Measurements from ENCODE around the gene ASB18.

ASB18 gene

DNA sequence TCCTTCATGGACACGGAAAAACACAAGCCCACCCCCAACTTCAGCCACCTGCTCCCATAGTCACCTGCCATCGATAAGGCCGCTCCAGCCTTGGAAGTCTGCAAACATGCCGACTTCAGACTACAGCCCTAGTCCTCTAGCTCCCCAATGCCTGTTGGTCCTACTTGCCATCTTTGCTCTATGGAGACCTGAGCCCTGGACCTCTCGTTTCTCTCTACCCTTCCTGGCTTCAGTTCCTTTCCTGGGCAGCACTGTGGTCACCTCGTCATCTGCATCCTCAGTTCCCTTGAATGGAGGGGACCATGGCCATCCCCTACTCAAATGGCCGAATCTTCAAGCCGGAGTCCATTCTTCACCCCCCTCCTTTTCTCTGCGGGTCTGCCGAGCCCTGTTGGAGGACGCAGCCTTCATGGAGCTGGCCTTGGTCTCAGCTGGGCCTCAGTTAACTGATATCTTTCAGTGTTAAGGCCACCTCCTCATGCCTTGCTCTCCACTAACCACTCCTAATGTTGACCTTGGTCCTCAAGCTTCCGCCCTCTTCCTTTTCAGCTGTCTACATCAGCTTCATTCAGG is 48.4 kb downstream of the ASB18 start:
- TF ChIP-seq, protein P1, sequence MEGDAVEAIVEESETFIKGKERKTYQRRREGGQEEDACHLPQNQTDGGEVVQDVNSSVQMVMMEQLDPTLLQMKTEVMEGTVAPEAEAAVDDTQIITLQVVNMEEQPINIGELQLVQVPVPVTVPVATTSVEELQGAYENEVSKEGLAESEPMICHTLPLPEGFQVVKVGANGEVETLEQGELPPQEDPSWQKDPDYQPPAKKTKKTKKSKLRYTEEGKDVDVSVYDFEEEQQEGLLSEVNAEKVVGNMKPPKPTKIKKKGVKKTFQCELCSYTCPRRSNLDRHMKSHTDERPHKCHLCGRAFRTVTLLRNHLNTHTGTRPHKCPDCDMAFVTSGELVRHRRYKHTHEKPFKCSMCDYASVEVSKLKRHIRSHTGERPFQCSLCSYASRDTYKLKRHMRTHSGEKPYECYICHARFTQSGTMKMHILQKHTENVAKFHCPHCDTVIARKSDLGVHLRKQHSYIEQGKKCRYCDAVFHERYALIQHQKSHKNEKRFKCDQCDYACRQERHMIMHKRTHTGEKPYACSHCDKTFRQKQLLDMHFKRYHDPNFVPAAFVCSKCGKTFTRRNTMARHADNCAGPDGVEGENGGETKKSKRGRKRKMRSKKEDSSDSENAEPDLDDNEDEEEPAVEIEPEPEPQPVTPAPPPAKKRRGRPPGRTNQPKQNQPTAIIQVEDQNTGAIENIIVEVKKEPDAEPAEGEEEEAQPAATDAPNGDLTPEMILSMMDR (IDR thresholded peaks at IDR 0.05): no peak
- no peak for TF ChIP-seq ZFX (IDR thresholded peaks at IDR 0.05; ENCODE audit: borderline replicate concordance)
- H3K27ac ChIP-seq: no peak overlapping the region

DNA sequence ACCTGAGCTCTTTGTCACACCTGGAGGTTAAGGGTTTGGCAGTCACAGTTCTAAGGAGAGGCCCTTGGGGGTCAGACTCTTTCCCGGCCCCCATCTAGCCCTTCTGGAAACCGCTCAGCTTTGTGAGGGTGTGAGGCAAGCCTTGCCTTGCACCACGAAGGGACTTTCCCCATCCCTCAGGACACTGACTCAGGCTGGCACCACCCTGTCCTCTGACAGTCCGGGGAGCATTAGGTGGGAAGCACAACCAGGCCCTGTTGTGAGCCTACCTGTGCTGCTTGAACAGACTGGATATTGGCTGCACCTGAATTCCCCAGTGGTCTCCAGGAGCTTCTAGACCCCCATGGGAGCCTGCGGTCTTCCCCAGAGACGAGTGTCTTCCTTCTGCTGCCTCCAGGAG is 49.0 kb downstream of the ASB18 start:
- H3K27ac ChIP-seq: no peak overlapping the region
- TF ChIP-seq, protein P1 (IDR thresholded peaks at IDR 0.05): no peak
- no peak for TF ChIP-seq ZFX (IDR thresholded peaks at IDR 0.05; ENCODE audit: borderline replicate concordance)

DNA sequence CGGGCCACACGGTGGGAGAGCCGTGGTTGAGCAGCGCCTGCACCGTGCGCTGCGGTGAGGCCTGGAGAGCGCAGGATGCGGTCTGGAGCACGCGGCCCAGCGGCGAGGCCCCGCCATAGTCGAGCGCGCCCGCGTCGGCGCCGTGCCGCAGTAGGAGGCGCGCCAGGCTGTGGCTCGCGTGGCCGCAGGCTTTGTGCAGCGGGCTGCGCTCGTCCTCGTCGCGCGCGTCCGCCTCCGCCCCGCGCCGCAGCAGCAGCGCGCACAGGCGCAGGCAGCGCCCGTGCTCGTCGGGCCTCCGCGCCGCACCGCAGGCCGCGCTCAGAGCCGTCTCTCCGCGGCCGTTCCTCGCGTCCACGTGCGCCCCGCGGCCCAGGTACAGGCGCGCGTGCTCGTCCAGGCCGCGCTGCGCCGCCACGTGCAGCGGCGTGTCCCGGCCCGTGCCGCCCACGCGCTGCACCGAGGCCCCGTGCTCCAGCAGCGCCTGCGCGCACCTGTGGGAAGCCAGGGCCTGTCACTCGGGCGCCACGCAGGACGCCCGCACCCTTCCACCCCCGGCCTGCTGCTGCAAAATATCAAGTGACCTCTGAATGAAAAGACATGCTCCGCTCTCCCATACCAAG is 49.7 kb downstream of the ASB18 start:
- no peak overlapping the region for H3K27ac ChIP-seq
- TF ChIP-seq, protein P1 (IDR thresholded peaks at IDR 0.05): no peak
- no peak for TF ChIP-seq ZFX (IDR thresholded peaks at IDR 0.05; ENCODE audit: borderline replicate concordance)

DNA sequence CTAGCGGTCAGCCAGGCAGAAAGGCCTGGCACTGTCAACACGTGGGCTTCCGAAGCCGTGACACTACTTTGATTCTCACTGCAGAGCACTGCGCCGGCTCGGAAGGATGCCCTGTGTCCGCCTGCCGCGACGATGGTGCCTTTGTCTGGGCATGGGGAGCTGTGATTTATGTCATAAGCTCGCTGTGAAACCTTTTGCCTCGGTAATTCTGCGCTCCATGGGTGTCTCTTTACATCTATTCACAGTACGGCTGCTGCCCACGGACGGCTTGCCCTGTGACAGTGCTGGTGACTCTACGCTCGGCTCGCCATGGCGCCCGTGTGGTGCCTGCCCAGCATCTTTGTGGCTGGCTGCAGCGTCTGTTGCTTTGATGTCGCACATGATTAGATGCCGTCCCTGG is 52.9 kb downstream of the ASB18 start:
- H3K27ac ChIP-seq: no peak overlapping the region
- TF ChIP-seq, protein P1 (IDR thresholded peaks at IDR 0.05): no peak
- no peak for TF ChIP-seq ZFX (IDR thresholded peaks at IDR 0.05; ENCODE audit: borderline replicate concordance)

DNA sequence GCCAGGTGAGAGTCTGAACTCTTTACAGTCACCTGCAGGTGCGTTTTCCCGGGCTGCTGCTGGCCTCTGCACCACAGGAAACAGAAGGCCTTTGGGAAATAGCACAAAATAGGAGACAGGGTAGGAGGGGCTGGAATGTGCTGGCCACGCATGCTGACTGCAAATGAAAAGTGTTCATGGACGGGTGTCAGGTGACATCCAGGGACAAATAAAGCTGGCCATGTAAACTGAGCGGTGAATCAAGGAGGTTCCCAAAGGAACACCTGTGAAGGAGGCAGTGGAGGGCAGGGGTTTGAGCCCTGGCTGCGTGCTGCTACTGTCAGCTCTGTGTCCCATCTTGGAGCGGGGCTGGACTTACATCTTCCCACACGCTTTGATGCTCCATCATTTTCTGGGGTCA is 53.7 kb downstream of the ASB18 start:
- TF ChIP-seq ZFX (IDR thresholded peaks at IDR 0.05; ENCODE audit: borderline replicate concordance): no peak
- TF ChIP-seq, protein P1 (IDR thresholded peaks at IDR 0.05): no peak
- no peak overlapping the region for H3K27ac ChIP-seq

DNA sequence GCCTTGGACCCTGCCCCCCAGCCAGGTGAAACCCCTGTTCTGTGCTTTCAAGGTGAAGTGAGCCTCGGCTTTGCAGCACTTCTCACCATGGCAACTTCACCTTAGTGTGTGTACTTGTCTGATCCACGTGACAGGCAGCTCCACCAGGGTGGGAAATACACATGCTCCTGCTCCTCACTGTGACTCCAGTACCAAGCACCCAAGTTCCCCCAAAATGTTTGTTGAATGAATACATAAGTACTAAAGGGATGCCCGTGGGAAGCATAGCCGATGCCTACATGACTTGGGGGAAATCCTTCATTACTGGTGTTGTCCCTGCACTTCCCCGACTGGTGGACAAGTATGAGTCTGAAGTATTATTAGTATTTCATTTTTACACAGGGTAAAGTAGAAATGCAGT is 54.2 kb downstream of the ASB18 start:
- TF ChIP-seq, protein P1 (IDR thresholded peaks at IDR 0.05): no peak
- no peak for TF ChIP-seq ZFX (IDR thresholded peaks at IDR 0.05; ENCODE audit: borderline replicate concordance)
- no peak overlapping the region for H3K27ac ChIP-seq

DNA sequence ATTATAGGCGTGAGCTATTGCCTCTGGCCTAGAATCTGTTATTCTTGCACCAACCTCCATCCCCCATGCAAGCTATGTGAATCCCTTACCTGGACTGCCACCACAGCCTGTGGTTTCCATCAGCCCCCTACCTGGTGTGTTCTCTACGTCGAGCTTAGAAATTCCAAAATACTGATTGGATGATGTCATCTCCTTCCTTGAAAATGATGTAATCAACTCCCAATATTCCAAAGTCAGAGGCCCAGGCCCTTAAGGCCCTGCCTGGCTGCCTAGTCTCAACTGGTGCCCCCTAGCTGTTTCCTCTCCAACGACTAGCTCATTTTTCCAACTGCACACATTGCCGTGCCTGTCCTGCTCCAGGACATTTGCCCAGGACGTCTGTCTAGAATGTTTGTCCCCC is 54.7 kb downstream of the ASB18 start:
- H3K27ac ChIP-seq: no peak overlapping the region
- TF ChIP-seq, protein P1 (IDR thresholded peaks at IDR 0.05): no peak
- TF ChIP-seq ZFX (IDR thresholded peaks at IDR 0.05; ENCODE audit: borderline replicate concordance): no peak

Measured in 22Rv1 (cell line).